Measurements from ENCODE around the gene TMEM80. TPM values are rescaled to one million over a fixed set of nuclear protein-coding genes. Genes with fewer than 3 reads are reported as not detected.

The TMEM80 gene
- total and polyA plus RNA-seq, 2 of the 8 experiments (the other 6 are each of a cell fraction or from before 2014, with no cell fraction given), result 8.0 to 16.3 TPM

GRCh38 chr11:742571-743201 is 47.1 kb downstream of the TMEM80 start:
- Histone ChIP-seq H2AFZ (ENCODE audit: low read length) (no peak overlapping the region), H4K20me1 (replicated peaks in 1 of 2; ENCODE audit: control insufficient read depth in 1 of 2, insufficient read depth in 2 of 2, low read length in 2 of 2) (no peaks in the 10 kb centered on the region), H3K9ac (replicated peaks in 1 of 4; ENCODE audit: extremely low read depth in 1 of 4, low read depth in 3 of 4, low read length in 3 of 4) (no peak overlapping the region; a peak in 1 of 7 replicates), H4K5ac (ENCODE audit: insufficient read length, low read depth, low read length) (peak overlapping the region; percentile 35), H3K27ac (ENCODE audit: low read depth, low read length) (no peak overlapping the region), H2BK5ac (ENCODE audit: low read depth, low read length) (peak overlapping the region; percentile 26; the same call in 1 of the 2 replicates), H3K4ac (replicated peaks; ENCODE audit: insufficient read length, low read depth, low read length) (peak overlapping the region; percentile 24), H3K36me3 (ENCODE audit: control insufficient read depth in 2 of 4, insufficient read depth in 4 of 4, low read length in 3 of 4) (no peaks in the 10 kb centered on the region), H4K8ac (ENCODE audit: extremely low read depth, insufficient read depth, low read length) (no peak overlapping the region), H3K4me2 (ENCODE audit: insufficient read depth in 1 of 2, low read depth in 2 of 2, low read length in 2 of 2) (no peak overlapping the region; a peak in 1 of 4 replicates), H3K56ac (replicated peaks; ENCODE audit: insufficient read length, low read depth, low read length) (no peak overlapping the region), H3K79me2 (ENCODE audit: control insufficient read depth in 1 of 2, insufficient read depth in 2 of 2, low read length in 2 of 2) (peaks cover 2 to 4% of the 10 kb centered on the region in 2 experiments; a peak in 2 of 4 replicates), H3K27me3 (replicated peaks in 1 of 4; ENCODE audit: control insufficient read depth in 3 of 4, extremely low read depth in 1 of 4, insufficient read depth in 3 of 4, low read length in 3 of 4) (no peaks in the 10 kb centered on the region), H3K79me1 (ENCODE audit: low read depth, low read length) (no peaks in the 10 kb centered on the region), H3K9me3 (ENCODE audit: insufficient read depth in 2 of 2, low read depth in 1 of 2, low read length in 1 of 2) (no peaks in the 10 kb centered on the region), H2AK5ac (ENCODE audit: low read depth, low read length) (peak overlapping the region; percentile 47; the same call in 1 of the 2 replicates), H4K91ac (replicated peaks; ENCODE audit: insufficient read length, low read length) (peak overlapping the region; percentile 83), H3K23ac (ENCODE audit: insufficient read length) (no peak overlapping the region), H2BK15ac (ENCODE audit: low read length) (peak overlapping the region; percentile 38; the same call in 1 of the 2 replicates), H3K18ac (ENCODE audit: extremely low read depth, low read length) (0 out of 2 replicates have a peak overlapping the region, but pooled peaks have one; percentile 9), H3K4me3 (ENCODE audit: extremely low read depth in 1 of 4, insufficient read depth in 2 of 4, low read depth in 3 of 4, low read length in 4 of 4) (no peak overlapping the region), H3K23me2 (ENCODE audit: low read depth, low read length) (peaks cover 2% of the 10 kb centered on the region; the same call in 1 of the 2 replicates), H3K14ac (ENCODE audit: insufficient read length) (no peak overlapping the region), H2BK12ac (ENCODE audit: low read depth, low read length) (peak overlapping the region; percentile 73; the same call in 1 of the 2 replicates), H3K4me1 (replicated peaks in 1 of 4; ENCODE audit: control insufficient read depth in 3 of 4, insufficient read depth in 4 of 4, low read length in 3 of 4) (peaks cover 0 to 9% (median 0%) of the 10 kb centered on the region in 4 experiments; a peak in 2 of 7 replicates), H2BK120ac (replicated peaks; ENCODE audit: low read depth, low read length) (peak overlapping the region; percentile 76), H2BK20ac (ENCODE audit: low read length) (peak overlapping the region; percentile 84; the same call in 1 of the 2 replicates)
- DNase-seq (ENCODE audit: low read depth in 1 of 2, low spot score in 2 of 2) (no peak), FAIRE-seq (no peak)
- ChIA-PET POLR2A (ENCODE audit: partially characterized antibody) (interaction anchor here (1.4 to 32.3 kb wide), 6 partner anchors 15 to 104 kb away, joined by 3 to 636 read pairs (median 18); partner anchors contain the start of genes DEAF1, EPS8L2, GATD1 and TMEM80), CTCF (ENCODE audit: partially characterized antibody) (interaction anchor here (9.2 to 26.9 kb wide), 2 partner anchors 16 to 17 kb away, joined by 105 to 395 read pairs; no protein-coding TSS in a partner anchor)
- WGBS, 2 experiments (ENCODE audit: extremely low coverage in 1 of 2, insufficient coverage in 1 of 2, insufficient read length in 1 of 2, insufficient replicate concordance in 2 of 2, low coverage in 1 of 2, low lambda C conversion rate in 2 of 2, missing lambda C conversion rate in 1 of 2), result 92% methylated on average over 1 of the region's 4 CpGs; no CpG with 5 or more reads in 1 of the 2 experiments
- TF ChIP-seq BRCA1 (IDR thresholded peaks at IDR 0.05; ENCODE audit: low read depth, low read length) (no peak), KDM5A (IDR thresholded peaks at IDR 0.05; ENCODE audit: low read length) (no peak), PHF8 (conservative IDR thresholded peaks at IDR 0.05; ENCODE audit: low read depth, low read length) (no peak), EGR1 (IDR thresholded peaks at IDR 0.05; ENCODE audit: borderline replicate concordance, low read depth, low read length) (no peak), NRF1 (IDR thresholded peaks at IDR 0.05; ENCODE audit: low read depth, low read length) (no peak), CHD2 (IDR thresholded peaks at IDR 0.05; ENCODE audit: low read length) (no peak), TAF1 (IDR thresholded peaks at IDR 0.05; ENCODE audit: low read depth, low read length) (no peak), MAFK (IDR thresholded peaks at IDR 0.05; ENCODE audit: low read depth, low read length) (no peak), GTF2F1 (IDR thresholded peaks at IDR 0.05; ENCODE audit: borderline replicate concordance, low read depth, low read length) (no peak), GABPA (IDR thresholded peaks at IDR 0.05; ENCODE audit: borderline replicate concordance, insufficient read depth, low read length) (no peak), SP4 (IDR thresholded peaks at IDR 0.05; ENCODE audit: low read length) (no peak), JUND (IDR thresholded peaks at IDR 0.05; ENCODE audit: low read length) (no peak), FOSL1 (IDR thresholded peaks at IDR 0.05; ENCODE audit: insufficient read depth, low read depth, low read length) (no peak)
